ENCODE data around the gene DUSP3.
A peak's percentile ranks its signal among the peaks of the same experiment; 100 is the strongest.

Gene DUSP3

DNA sequence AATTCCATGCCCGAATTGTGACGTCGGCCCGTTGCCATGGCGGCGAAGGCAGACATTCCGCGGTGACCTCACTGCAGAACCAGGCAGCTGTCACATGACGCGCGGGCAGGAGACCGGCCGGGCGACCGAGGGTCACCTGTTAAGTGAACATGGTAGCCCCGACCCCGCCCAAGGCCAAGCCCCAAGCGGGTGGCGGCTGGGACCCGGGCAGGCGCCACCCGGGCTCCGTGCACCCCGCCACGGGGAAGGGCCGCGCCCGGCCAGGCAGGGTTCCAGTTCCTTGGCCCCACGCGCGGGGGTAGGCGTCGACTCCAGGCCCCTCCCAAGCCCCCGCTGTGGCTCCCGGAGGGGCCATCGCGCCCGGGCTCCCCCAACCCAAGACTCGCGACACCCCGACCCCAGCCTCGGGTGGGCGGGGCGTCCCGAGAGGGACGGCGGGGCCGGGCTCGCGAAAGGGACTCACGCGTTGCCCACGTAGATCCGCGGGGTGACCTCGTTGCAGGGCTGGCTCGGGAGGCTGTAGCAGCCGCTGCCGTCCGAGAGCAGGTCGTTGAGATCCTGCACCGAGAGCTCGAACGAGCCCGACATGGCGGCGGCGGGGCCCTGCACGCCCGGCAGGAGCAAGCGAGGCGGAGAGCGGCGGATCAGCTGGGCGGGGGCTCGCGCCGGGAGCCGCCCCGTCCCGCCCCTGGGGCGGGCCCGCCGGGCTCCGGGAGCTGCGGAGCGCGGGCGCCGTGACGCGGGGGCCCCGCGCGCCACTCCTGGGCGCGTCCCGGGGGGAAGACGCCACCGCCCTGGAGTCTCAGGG lies at the start of gene DUSP3:
DUSP3 (minus strand) TSS at position 641 of the 808 bp plus-strand sequence; CDS start at position 588, 53 bp downstream.
- DNase-seq (ENCODE audit: low spot score) = peak; percentile 92

DNA sequence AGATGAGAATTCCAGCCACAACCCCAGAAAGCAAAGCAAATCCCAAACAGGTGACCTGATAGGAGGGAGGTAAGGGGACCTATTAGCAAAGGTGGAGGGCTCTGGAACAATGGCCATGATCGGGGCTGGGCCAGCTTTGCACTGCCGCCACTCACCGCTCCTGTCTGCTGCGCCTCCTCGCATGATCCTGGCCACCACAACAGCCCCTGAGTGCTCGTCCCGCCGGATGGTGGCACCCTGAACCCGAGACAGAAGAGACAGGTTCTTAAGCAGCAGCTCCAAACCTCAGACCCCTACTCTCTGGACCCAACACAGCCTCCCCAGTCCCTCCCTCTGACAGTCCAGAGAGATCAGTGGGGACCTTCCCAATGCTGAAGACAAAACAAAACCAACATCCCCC lies 48.8 kb upstream of the DUSP3 start:
- DNase-seq (ENCODE audit: low spot score) = no peak

GRCh38 chr17:43826206-43826605 lies 47.4 kb upstream of the DUSP3 start:
- no peak for DNase-seq (ENCODE audit: low spot score)

DNA sequence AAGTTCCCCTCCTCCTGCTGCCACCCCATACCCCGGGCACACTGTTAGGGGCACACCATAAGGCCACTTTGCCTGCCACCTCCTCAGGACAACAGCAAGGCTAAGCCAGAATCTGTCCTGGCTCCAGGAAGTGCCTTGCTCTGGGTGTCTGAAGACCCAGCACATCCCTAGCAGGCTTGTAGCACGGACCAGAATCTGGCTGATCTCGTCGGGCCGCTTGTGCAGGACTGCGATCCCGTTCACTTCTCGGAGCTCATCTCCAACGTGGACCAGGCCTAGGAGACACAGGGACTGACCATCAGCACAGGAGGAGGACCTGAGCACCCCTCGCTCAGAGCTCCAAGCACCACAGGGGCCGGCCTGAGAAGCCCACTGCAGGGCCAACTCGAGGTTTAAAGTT lies 46.8 kb upstream of the DUSP3 start:
- no peak for DNase-seq (ENCODE audit: low spot score)

GRCh38 chr17:43823350-43824084 lies 44.7 kb upstream of the DUSP3 start:
- DNase-seq (ENCODE audit: low spot score) = no peak

DNA sequence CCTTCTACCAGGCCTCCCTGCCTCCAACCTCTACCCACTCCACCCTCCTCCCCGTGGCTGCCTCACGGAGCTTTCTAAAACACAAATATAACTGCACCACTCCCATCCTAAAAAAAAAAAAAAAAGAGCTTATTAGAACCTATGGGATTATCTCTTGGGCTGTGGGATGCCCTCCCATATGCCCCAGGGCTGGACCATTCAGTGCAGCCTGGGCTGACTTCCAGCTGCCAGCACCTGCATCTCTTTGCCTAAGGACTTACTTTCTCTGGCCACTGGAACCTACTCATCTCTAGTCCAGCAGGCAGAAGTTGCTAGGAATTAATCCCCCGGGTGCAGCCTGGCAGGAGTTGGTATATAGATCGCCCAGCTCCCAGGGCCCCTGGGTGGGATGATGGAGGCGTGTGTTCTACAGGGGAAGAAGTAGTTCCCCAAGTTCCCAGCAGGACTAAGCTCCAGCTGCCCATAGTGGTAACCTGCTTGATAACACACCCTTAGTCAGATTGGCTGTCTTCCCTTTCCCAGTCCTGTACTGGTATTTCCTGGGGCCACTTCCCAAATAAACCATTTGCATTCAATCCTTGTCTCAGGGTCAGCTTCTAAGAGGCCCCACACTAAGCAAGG lies 43.9 kb upstream of the DUSP3 start:
- DNase-seq (ENCODE audit: low spot score) = no peak

- DNase-seq (ENCODE audit: low spot score) = no peak
Observed at GRCh38 chr17:43820759-43821158, 42.0 kb upstream of the DUSP3 start.

GRCh38 chr17:43818966-43819365 lies 40.2 kb upstream of the DUSP3 start:
- DNase-seq (ENCODE audit: low spot score) = no peak

GRCh38 chr17:43817826-43818225 lies 39.0 kb upstream of the DUSP3 start:
- DNase-seq (ENCODE audit: low spot score) = no peak

GRCh38 chr17:43816336-43817320 lies 37.9 kb upstream of the DUSP3 start:
- no peak for DNase-seq (ENCODE audit: low spot score)

- DNase-seq (ENCODE audit: low spot score) = no peak
Observed at GRCh38 chr17:43814714-43815113, 35.9 kb upstream of the DUSP3 start.

DNA sequence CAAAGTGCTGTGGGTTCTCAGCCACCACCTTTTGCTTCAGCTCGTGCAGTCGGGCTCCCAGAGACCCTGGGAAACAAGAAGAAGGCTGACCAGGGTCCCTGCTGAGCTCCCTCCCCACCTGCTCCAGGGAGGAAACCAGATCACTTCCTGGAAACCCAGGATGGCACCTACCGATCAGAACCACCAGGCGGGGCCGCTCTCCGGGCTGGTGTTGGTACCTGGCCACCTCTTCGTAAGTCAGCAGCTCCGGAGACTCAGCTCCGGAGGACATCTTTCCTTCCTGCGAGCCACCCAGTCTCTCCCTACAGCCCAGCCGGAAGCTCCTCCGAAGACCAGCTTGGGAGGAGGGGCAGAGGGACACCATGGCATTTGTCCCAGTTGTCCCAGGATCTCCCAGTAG lies 35.2 kb upstream of the DUSP3 start:
- no peak for DNase-seq (ENCODE audit: low spot score)

DNA sequence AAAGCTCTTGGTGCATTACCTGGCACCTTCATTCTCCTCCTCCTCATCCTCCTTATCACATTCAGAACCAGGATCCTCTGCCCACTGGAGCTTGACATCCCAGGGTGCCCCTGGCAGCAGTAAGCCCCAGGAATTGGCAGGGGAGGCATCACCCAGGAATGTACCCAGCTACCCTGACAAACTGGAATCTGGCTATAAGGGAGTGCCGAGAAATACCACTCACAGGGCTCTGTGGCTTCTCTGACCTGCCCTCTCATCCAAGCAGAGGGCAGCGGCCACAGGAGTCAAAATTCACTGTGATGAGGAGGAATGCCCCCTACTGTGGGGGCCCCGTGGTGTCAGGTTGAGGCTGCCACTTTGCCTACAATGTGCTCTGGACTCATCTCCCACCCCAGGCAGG lies 34.6 kb upstream of the DUSP3 start:
- no peak for DNase-seq (ENCODE audit: low spot score)

DNA sequence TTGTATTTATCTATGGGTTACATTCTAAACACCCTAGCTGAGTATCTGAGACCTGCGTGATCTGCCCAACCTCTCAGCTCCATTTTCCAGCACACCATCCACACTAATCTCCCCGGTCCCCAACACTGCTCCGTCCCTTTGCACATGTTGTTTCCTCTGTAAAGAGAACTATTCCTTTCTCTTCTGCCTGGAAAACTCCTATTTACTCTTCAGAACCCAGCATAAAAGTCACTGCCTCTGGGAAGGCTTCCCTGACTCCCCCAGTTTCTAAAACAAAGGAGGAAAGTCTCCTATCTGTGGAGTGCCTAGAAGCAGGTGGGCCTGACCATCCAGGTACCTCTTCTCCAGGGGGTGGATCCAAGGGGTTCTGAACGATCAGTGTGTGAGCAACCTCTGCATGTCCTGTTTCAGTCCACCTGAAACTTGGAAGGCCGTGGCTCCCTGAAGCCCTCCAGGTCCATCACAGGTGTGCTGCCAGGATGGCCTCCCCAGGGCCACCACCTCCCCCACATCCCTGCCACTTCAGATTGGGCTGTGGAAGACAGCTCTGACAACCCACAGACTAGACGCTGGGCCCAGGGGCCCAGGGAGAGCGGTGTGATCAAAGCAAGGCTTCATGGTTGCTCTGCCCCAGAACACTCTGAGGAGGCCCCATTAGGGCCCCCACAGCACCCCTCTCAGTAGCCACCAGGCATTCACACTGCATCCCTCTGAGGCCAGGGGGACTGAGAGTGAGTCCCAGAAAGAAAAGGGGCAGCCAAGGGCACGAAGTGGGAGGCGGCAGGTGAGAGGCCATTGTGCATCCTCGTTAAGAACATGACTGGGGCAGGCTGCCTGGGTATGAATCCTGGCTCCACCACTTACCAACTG lies 33.9 kb upstream of the DUSP3 start:
- DNase-seq (ENCODE audit: low spot score) = no peak

DNA sequence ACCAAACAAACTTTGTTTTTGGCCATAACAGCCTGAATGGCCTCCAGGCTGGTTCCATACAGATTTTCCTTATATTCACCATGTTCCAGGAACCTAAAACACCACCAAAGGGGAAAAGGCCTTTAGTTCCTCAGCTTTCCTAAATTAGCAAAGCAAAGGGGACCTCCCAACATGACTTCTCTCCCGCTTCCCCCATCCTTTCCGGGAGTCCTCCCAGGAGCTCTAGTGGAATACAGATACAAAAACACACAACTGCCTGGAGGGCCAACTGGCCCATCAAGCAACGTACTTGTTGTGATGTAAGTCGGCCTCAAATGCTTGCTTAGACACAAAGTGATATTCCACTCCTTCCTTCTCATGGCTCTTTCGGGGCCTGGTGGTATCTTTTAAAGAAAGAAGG lies 32.0 kb upstream of the DUSP3 start:
- no peak for DNase-seq (ENCODE audit: low spot score)

DNA sequence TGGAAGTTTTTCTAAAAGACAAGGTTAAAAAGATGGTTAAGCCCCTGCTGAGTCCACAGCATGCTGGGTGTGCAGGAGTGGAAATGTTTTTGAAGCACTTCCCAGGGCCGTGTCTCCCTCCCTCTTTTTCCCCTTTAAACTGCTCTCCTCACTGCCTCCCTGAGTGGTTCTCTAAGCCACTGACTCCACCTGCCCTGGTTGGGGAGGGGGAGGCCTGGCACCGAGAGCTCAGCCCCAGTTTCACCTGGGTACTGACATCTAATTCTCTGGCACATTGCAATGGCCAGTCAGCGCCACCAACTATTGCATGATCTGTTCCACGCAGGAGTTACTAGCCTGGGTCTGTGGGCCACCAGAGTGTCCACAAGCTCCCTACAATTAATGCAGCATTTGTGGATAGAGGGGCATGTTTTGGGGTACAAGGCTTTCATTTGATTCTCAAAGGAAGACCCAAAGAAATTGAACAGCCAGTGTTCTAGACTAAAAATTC lies 31.5 kb upstream of the DUSP3 start:
- no peak for DNase-seq (ENCODE audit: low spot score)

DNA sequence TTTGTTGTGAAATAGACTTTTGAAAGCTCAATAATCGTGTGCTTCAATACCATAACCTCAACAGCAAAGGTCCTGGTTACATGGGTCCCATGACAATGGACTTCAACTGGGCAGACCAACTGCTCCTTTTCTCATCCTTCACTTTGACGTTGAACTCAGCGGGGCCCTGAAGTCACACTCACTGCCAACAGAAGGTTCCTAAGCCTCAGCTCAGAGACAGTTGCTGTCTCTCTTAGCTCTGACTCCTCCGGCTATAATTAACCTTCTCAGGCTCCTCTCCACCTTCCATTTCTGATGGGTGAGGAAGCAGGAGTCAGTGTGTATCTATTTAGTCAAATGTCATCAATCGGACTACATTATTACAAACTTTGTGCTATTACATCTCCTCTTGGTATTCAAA lies 30.3 kb upstream of the DUSP3 start:
- no peak for DNase-seq (ENCODE audit: low spot score)

DNA sequence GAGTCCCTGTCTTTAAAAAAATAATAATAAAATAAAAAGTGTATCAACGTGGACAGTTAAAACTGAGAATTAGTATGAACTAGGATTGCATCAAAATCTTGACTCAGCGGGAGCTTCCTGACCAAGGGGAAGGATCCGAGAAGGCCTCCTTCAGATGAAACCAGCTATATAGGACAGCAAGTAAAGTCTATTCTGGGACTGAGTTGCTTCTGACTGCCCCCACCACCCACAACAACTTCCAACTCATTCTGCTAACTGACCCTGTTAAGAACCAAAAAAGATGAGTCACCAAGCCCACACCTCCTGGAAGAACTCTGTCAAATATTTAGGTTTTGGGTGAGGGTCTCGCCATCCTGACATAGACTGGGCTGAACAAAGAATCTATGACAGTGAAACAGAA lies 29.3 kb upstream of the DUSP3 start:
- no peak for DNase-seq (ENCODE audit: low spot score)

GRCh38 chr17:43805117-43805516 lies 26.3 kb upstream of the DUSP3 start:
- DNase-seq (ENCODE audit: low spot score) = no peak

- DNase-seq (ENCODE audit: low spot score) = no peak
Observed at GRCh38 chr17:43803758-43804157, 25.0 kb upstream of the DUSP3 start.

DNA sequence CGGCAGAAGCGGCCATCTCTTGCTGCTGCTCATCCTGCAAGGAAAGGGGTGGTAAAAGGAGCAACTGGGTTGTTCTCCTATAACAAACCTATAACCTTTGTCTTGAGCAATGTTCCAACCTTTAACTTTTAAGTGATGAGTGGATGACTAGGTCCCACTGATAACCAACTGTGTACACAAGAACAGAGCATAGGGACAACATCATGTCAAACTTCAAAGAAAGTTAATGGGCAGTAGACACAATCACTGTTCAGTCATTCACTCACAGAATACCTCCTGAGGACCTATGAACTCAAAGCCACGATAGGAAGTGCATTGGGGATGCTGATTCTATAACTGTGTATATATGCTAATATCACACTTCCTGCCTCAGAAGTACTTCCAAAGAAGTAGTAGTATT lies 23.1 kb upstream of the DUSP3 start:
- DNase-seq (ENCODE audit: low spot score) = no peak

All from LoVo (cell line).